Epithelial cell of esophagus (primary cell): Measurements from ENCODE around the gene ATG4D.

ENCODE experiments used
- DNase-seq: peaks from one replicate; pipeline ENCODE4 v3.0.0; 2010; ENCODE audit warnings: low read depth
- H3K4me3 ChIP-seq: 2 replicates; pipeline ENCODE4 v1.5.1; 2011; ENCODE audit warnings: mild to moderate bottlenecking, low read length, control low read depth
- CTCF ChIP-seq: IDR thresholded peaks from 2 replicates; pipeline ENCODE4 v1.5.1; 2011; ENCODE audit warnings: low read depth, mild to moderate bottlenecking, low read length, control low read depth, inconsistent platforms; ENCODE audit not compliant: insufficient read depth; ENCODE audit errors: missing control alignments

ATG4D gene

DNA sequence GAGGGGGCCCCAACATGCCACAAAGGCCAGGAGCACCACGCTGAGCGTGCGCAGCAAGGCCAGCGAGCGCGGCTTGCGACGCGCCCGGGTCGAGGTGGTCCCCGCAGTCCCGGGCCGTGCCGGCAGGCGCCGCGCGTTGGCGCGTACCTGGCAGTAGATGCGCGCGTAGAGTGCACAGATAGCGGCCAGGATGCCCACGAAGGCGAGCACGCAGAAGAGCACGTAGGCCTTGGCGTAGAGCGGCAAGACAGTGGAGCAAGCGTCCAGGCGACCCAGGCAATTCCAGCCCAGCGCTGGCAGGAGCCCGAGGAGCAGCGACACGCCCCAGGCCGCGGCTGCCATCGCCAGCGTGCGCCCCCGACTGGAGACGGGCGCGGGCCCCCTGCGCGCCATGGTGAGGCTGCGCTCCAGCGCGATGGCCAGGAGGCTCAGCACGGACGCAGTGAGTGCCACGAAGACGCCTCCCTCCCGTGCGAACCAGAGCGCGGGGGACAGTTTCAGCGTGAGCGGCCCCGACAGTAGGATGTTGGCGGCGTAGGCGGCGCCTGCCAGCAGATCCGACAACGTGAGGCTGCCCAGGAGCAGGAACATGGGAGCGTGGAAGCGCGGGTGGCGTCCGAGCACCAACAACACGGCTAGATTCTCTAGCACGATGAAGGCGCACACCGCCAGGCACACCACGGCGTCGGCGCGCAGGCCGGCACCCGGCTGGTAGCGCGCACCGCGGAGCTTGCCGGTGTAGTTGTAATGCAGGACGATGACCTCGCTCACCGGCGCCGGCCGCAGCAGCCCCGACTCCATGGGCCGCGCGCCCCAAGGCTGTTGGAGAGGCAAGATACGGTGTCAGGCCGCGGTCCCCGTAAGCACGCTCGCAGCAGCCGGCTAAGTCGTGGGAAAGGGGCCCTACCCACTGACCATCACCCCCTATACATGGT lies 29.2 kb upstream of the ATG4D start:
- H3K4me3 ChIP-seq, result no peak overlapping the region
- DNase-seq, result no peak
- TF ChIP-seq CTCF, result no peak

GRCh38 chr19:10516064-10516385 lies 27.7 kb upstream of the ATG4D start:
- DNase-seq, result no peak
- H3K4me3 ChIP-seq, result peak overlapping the region; percentile 74
- no peak for TF ChIP-seq CTCF

- no peak for TF ChIP-seq CTCF
Observed at GRCh38 chr19:10516671-10517286, 26.9 kb upstream of the ATG4D start.

GRCh38 chr19:10517361-10517759 lies 26.3 kb upstream of the ATG4D start, which contains the start of gene S1PR5:
Gene S1PR5 (minus strand): TSS chr19:10517447. CDS start chr19:10515011, 2,436 bp downstream.
- TF ChIP-seq CTCF, result no peak
- peak within 1 kb of the TSS; percentile 74 for H3K4me3 ChIP-seq
- DNase-seq, result peak; percentile 44

More at GRCh38 chr19:10516671-10517286, 26.9 kb upstream of the ATG4D start:
- peak overlapping the region; percentile 74 for H3K4me3 ChIP-seq
- DNase-seq, result peak; percentile 50

DNA sequence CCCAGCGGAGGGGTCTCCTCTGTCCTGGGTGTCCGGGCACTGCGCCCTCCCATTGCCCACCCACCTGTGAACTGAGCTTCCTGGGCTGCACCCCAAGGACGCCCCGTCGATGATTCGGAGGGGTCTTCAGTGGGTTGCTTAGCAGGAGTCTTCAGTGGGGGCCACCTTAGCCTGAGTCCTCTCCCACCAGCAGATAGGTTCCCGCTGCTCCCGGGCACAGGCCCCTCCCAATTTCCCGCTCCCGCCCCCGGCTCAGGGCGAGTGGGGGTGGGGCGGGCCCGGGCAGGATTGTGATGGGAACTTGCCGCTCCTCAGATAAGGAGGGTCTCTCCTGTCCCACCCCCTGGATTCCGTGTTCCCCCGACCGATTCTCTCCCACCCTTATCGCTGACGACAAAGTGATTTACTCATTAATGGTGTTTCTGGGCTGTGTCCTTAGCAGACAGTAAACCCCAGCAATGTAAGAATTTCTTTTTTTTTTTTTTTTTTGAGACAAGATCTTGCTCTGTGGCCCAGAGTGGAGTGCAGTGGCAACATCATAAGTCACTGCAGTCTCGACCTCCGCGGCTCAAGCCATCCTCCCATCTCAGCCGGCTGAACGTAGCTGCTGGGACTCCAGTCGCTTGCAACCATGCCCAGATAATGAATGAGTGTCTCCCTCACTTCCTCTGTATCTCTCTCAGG lies 25.8 kb upstream of the ATG4D start:
- DNase-seq, result peak; percentile 38
- peak overlapping the region; percentile 74 for H3K4me3 ChIP-seq
- TF ChIP-seq CTCF, result no peak

- no peak overlapping the region for H3K4me3 ChIP-seq
- DNase-seq, result no peak
- no peak for TF ChIP-seq CTCF
Observed at GRCh38 chr19:10518444-10519361, 25.0 kb upstream of the ATG4D start.
